ENCODE data around the gene IGSF21.

DNA sequence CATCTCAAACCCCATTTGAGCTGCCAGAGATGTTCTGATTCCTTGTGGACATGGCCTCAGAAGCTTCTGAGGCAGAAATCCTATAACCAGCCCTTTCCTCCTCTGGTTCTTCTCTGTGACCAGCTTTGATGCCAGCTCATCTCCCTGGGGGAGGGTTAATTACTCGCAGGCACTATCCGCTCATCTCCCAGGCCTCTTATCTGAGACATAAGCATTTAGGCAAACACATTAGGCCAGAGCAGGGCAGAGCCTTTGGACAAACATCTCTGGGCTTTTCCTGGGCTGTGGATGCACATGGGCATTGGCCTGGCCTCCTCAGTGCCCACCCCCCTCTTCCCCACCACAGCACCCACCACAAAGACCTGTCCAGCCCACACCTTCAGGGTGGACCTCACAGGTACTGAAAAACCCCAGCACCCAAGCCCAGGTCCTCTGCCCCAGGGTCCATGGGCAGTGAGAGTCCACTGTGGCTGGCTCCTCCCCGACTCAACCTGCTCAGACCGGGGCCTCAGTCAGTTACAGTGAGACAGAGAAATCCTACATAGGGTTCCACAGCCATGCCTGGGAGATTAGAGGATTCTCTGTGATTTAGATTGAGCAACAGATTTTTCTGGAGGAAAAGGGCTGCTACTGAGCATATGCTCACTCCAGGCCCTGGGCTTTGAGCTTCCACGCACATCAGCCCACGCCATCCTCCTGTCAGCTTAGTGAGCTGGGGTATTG lies 26.9 kb downstream of the IGSF21 start:
- TF ChIP-seq, protein P1, sequence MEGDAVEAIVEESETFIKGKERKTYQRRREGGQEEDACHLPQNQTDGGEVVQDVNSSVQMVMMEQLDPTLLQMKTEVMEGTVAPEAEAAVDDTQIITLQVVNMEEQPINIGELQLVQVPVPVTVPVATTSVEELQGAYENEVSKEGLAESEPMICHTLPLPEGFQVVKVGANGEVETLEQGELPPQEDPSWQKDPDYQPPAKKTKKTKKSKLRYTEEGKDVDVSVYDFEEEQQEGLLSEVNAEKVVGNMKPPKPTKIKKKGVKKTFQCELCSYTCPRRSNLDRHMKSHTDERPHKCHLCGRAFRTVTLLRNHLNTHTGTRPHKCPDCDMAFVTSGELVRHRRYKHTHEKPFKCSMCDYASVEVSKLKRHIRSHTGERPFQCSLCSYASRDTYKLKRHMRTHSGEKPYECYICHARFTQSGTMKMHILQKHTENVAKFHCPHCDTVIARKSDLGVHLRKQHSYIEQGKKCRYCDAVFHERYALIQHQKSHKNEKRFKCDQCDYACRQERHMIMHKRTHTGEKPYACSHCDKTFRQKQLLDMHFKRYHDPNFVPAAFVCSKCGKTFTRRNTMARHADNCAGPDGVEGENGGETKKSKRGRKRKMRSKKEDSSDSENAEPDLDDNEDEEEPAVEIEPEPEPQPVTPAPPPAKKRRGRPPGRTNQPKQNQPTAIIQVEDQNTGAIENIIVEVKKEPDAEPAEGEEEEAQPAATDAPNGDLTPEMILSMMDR (IDR thresholded peaks at IDR 0.05; ENCODE audit: low read depth, low read length, poor library complexity, severe bottlenecking) = no peak
- no peak for TF ChIP-seq EZH2phosphoT487 (IDR thresholded peaks at IDR 0.05; ENCODE audit: borderline replicate concordance, low read length)
